SK-N-SH (cell line): ENCODE results near the gene SRSF6.
"Not testable (repeated sequence)": the region's sequence is repeated elsewhere in the genome, so short reads cannot be mapped to it uniquely, and the experiment has no call there.

Experiments
- NFIC ChIP-seq: IDR thresholded peaks from 2 replicates; pipeline ENCODE4 v1.4.0; 2012; ENCODE audit warnings: borderline replicate concordance
- NRF1 ChIP-seq: IDR thresholded peaks from 2 replicates; pipeline ENCODE4 v1.6.1; 2012; ENCODE audit warnings: low read depth, mild to moderate bottlenecking, low read length
- POLR2AphosphoS5 ChIP-seq: IDR thresholded peaks from 2 replicates; pipeline ENCODE4 v1.6.1; 2012; ENCODE audit warnings: low read depth, low read length
- RAD21 ChIP-seq: IDR thresholded peaks from 2 replicates; pipeline ENCODE4 v1.6.1; 2012; ENCODE audit warnings: mild to moderate bottlenecking, low read length
- SIN3A ChIP-seq: IDR thresholded peaks from 2 replicates; pipeline ENCODE4 v1.6.1; 2012; ENCODE audit warnings: low read depth, mild to moderate bottlenecking, low read length, moderate library complexity, borderline replicate concordance
- SMC3 ChIP-seq: IDR thresholded peaks from 2 replicates; pipeline ENCODE4 v1.6.1; 2012; ENCODE audit warnings: low read depth, low read length, improper control_type of control experiment
- TAF1 ChIP-seq: IDR thresholded peaks from 2 replicates; pipeline ENCODE4 v1.6.1; 2012; ENCODE audit warnings: low read depth, mild to moderate bottlenecking, low read length, moderate library complexity, borderline replicate concordance
- TCF12 ChIP-seq: IDR thresholded peaks from 2 replicates; pipeline ENCODE4 v1.4.0; 2012
- USF1 ChIP-seq: IDR thresholded peaks from 2 replicates; pipeline ENCODE4 v1.4.0; 2012; ENCODE audit warnings: low read depth, borderline replicate concordance
- TF ChIP-seq, protein P1 (sequence below): fragments of 200-600 bp; sonication (generic); IDR thresholded peaks from 2 replicates; pipeline ENCODE4 v1.6.1; 2017; ENCODE audit warnings: antibody characterized with exemption, mild to moderate bottlenecking, moderate library complexity

DNA sequence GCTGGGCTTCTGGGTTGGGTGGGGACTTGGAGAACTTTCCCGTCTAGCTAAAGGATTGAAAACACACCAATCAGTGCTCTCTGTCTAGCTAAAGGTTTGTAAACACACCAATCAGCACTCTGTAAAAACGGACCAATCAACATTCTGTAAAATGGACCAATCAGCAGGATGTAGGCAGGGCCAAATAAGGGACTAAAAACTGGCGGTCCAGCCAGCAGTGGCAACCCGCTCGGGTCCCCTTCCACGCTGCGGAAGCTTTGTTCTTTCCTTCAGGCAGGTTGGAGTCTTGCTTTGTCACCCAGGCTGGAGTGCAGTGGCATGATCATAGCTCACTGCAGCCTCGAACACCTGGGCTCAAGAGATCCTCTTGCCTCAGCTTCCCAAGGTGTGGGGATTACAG is 1.4 kb upstream of the SRSF6 start:
- TF ChIP-seq USF1, RAD21, SIN3A, NFIC, NRF1, TCF12, TAF1, POLR2AphosphoS5, SMC3: not testable (repeated sequence)
- TF ChIP-seq, protein P1, sequence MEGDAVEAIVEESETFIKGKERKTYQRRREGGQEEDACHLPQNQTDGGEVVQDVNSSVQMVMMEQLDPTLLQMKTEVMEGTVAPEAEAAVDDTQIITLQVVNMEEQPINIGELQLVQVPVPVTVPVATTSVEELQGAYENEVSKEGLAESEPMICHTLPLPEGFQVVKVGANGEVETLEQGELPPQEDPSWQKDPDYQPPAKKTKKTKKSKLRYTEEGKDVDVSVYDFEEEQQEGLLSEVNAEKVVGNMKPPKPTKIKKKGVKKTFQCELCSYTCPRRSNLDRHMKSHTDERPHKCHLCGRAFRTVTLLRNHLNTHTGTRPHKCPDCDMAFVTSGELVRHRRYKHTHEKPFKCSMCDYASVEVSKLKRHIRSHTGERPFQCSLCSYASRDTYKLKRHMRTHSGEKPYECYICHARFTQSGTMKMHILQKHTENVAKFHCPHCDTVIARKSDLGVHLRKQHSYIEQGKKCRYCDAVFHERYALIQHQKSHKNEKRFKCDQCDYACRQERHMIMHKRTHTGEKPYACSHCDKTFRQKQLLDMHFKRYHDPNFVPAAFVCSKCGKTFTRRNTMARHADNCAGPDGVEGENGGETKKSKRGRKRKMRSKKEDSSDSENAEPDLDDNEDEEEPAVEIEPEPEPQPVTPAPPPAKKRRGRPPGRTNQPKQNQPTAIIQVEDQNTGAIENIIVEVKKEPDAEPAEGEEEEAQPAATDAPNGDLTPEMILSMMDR = not testable (repeated sequence)
